K562 (cell line): ENCODE data around the gene CNIH1.

Experiments
- PTBP1 ChIP-seq: fragments of 200-400 bp; formaldehyde crosslinking; IDR thresholded peaks from 2 replicates; pipeline ENCODE4 v1.6.1; 2017; ENCODE audit warnings: low read depth, low read length
- TF ChIP-seq, protein P1 (sequence below): fragments of 150-350 bp; IDR thresholded peaks from 2 replicates; pipeline ENCODE4 v1.6.1; 2014; ENCODE audit warnings: low read depth, mild to moderate bottlenecking, low read length, borderline replicate concordance
- TF ChIP-seq, protein P2 (sequence below), 3 experiments: IDR thresholded peaks in 2 of 3; conservative IDR thresholded peaks in 1 of 3; 2 replicates each; pipeline ENCODE4 v1.5.1; 2011 to 2012; ENCODE audit warnings: low read length in 3 of 3, mild to moderate bottlenecking in 3 of 3, control low read depth in 2 of 3, improper control_type of control experiment in 1 of 3, inconsistent platforms in 1 of 3, low read depth in 1 of 3, mixed read lengths in 1 of 3, moderate library complexity in 1 of 3; ENCODE audit not compliant: insufficient read depth in 2 of 3

DNA sequence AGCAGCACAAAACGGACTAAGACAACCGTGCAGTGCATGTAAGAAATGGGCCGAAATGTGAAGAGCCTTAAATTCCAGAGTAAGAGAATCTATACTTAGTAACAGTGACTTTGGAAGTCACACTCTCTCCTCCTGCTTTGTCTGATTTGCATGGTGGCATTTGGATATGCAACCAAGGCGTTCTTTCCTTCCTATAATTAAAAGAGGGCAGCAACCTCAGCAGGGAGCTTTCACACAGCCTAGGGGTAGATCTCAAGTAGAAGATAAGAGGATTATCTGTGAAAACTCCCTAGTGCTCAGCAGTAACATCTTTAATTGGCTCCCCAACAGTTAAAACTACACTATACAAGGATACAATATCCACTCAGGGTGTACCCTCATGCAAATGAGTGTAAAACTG, 31.1 kb upstream of the CNIH1 start:
- TF ChIP-seq, protein P1, sequence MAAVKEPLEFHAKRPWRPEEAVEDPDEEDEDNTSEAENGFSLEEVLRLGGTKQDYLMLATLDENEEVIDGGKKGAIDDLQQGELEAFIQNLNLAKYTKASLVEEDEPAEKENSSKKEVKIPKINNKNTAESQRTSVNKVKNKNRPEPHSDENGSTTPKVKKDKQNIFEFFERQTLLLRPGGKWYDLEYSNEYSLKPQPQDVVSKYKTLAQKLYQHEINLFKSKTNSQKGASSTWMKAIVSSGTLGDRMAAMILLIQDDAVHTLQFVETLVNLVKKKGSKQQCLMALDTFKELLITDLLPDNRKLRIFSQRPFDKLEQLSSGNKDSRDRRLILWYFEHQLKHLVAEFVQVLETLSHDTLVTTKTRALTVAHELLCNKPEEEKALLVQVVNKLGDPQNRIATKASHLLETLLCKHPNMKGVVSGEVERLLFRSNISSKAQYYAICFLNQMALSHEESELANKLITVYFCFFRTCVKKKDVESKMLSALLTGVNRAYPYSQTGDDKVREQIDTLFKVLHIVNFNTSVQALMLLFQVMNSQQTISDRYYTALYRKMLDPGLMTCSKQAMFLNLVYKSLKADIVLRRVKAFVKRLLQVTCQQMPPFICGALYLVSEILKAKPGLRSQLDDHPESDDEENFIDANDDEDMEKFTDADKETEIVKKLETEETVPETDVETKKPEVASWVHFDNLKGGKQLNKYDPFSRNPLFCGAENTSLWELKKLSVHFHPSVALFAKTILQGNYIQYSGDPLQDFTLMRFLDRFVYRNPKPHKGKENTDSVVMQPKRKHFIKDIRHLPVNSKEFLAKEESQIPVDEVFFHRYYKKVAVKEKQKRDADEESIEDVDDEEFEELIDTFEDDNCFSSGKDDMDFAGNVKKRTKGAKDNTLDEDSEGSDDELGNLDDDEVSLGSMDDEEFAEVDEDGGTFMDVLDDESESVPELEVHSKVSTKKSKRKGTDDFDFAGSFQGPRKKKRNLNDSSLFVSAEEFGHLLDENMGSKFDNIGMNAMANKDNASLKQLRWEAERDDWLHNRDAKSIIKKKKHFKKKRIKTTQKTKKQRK, result no peak
- no peak for TF ChIP-seq PTBP1
- TF ChIP-seq, protein P2, sequence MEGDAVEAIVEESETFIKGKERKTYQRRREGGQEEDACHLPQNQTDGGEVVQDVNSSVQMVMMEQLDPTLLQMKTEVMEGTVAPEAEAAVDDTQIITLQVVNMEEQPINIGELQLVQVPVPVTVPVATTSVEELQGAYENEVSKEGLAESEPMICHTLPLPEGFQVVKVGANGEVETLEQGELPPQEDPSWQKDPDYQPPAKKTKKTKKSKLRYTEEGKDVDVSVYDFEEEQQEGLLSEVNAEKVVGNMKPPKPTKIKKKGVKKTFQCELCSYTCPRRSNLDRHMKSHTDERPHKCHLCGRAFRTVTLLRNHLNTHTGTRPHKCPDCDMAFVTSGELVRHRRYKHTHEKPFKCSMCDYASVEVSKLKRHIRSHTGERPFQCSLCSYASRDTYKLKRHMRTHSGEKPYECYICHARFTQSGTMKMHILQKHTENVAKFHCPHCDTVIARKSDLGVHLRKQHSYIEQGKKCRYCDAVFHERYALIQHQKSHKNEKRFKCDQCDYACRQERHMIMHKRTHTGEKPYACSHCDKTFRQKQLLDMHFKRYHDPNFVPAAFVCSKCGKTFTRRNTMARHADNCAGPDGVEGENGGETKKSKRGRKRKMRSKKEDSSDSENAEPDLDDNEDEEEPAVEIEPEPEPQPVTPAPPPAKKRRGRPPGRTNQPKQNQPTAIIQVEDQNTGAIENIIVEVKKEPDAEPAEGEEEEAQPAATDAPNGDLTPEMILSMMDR (IDR thresholded peaks at IDR 0.05 in 2 of 3, conservative IDR thresholded peaks at IDR 0.05 in 1 of 3; ENCODE audit: insufficient read depth in 2 of 3, low read depth in 1 of 3, low read length in 3 of 3), result no peak
